Measurements from ENCODE around the gene DZIP1L. TPM values are rescaled to one million over a fixed set of nuclear protein-coding genes. Genes with fewer than 3 reads are reported as not detected.

Gene DZIP1L
- total RNA-seq, 1 experiment from 2014 or later: 11.1 TPM

DNA sequence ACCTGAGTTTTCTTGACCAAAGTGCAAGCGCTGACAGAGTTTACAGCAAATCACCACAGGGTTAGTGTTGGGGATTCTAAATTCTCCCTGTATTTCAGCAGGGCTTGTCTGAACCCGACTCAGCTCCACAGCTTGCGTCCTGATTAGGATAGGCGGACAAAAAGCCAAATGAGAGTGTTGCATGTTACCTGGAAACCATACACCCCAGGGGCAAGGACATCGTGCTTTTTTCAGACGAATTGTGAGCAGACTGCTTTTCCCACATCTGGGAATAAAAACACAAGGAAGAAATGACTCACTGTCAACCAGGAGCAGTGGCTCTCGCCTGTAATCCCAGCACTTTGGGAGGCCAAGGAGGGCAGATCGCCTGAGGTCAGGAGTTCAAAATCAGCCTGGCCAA lies 3.0 kb downstream of the DZIP1L start:
- intact Hi-C loops (cut with micrococcal nuclease; ENCODE audit: unreplicated experiment) (no loop called here), in situ Hi-C loops (cut with HindIII; ENCODE audit: low pct_unique_long_range_greater_than_20kb, low sequenced_read_pairs) (no loop called here)
- no TSS peak for BruUV-seq (replicated peaks)
- DNase-seq (ENCODE audit: low read depth, low spot score): no peak
- no peaks in the 10 kb centered on the region for H3K27me3 ChIP-seq (ENCODE audit: control insufficient read depth, insufficient read depth, low read length)
- TF ChIP-seq, protein P1, sequence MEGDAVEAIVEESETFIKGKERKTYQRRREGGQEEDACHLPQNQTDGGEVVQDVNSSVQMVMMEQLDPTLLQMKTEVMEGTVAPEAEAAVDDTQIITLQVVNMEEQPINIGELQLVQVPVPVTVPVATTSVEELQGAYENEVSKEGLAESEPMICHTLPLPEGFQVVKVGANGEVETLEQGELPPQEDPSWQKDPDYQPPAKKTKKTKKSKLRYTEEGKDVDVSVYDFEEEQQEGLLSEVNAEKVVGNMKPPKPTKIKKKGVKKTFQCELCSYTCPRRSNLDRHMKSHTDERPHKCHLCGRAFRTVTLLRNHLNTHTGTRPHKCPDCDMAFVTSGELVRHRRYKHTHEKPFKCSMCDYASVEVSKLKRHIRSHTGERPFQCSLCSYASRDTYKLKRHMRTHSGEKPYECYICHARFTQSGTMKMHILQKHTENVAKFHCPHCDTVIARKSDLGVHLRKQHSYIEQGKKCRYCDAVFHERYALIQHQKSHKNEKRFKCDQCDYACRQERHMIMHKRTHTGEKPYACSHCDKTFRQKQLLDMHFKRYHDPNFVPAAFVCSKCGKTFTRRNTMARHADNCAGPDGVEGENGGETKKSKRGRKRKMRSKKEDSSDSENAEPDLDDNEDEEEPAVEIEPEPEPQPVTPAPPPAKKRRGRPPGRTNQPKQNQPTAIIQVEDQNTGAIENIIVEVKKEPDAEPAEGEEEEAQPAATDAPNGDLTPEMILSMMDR (IDR thresholded peaks at IDR 0.05): no peak
- TF ChIP-seq TCF7L2 (IDR thresholded peaks at IDR 0.05; ENCODE audit: low read depth, low read length) (no peak), POLR2AphosphoS5 (IDR thresholded peaks at IDR 0.05; ENCODE audit: low read depth, low read length) (no peak), SIN3A (IDR thresholded peaks at IDR 0.05; ENCODE audit: borderline replicate concordance, insufficient read depth, low read depth, low read length) (no peak)
- TF ChIP-seq, protein P2, sequence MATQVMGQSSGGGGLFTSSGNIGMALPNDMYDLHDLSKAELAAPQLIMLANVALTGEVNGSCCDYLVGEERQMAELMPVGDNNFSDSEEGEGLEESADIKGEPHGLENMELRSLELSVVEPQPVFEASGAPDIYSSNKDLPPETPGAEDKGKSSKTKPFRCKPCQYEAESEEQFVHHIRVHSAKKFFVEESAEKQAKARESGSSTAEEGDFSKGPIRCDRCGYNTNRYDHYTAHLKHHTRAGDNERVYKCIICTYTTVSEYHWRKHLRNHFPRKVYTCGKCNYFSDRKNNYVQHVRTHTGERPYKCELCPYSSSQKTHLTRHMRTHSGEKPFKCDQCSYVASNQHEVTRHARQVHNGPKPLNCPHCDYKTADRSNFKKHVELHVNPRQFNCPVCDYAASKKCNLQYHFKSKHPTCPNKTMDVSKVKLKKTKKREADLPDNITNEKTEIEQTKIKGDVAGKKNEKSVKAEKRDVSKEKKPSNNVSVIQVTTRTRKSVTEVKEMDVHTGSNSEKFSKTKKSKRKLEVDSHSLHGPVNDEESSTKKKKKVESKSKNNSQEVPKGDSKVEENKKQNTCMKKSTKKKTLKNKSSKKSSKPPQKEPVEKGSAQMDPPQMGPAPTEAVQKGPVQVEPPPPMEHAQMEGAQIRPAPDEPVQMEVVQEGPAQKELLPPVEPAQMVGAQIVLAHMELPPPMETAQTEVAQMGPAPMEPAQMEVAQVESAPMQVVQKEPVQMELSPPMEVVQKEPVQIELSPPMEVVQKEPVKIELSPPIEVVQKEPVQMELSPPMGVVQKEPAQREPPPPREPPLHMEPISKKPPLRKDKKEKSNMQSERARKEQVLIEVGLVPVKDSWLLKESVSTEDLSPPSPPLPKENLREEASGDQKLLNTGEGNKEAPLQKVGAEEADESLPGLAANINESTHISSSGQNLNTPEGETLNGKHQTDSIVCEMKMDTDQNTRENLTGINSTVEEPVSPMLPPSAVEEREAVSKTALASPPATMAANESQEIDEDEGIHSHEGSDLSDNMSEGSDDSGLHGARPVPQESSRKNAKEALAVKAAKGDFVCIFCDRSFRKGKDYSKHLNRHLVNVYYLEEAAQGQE (IDR thresholded peaks at IDR 0.05; ENCODE audit: insufficient read depth in 1 of 2, low read depth in 2 of 2, low read length in 1 of 2): no peak
- H3K4me1 ChIP-seq (ENCODE audit: control insufficient read depth, insufficient read depth, low read length): peaks cover 9% of the 10 kb centered on the region
- no peak overlapping the region for H3K27ac ChIP-seq (ENCODE audit: low read length)
- H3K4me3 ChIP-seq (ENCODE audit: low read depth in 2 of 2, low read length in 2 of 2): no peak overlapping the region
- no peak for ATAC-seq
- ChIA-PET POLR2A (no interaction called here), CTCF (interaction anchor here (0.5 kb wide), 1 partner anchor 63 kb away, joined by 4 read pairs; no protein-coding TSS in a partner anchor)
- H3K36me3 ChIP-seq (ENCODE audit: control insufficient read depth, insufficient read depth, low read length): no peaks in the 10 kb centered on the region; the same call in 1 of the 2 replicates
- no peaks in the 10 kb centered on the region for H3K9me3 ChIP-seq (ENCODE audit: control insufficient read depth, insufficient read depth, low read depth, low read length)

DNA sequence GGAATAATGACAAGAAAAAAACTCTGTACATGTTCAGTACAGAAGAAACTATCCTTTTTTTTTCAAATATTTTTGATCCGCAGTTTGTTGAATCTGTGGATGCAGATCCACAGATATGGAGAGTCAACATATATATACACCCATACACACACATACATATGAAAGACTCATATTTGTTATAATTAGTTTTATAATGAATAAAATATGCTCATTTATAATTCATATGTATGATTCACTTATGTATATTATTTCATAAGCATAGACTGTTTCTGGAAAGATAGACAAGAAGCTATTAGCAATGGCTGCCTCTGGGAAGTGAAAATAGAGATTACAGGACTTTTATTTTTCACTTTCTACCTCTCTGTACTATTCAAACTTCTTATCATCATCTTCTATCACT lies 9.8 kb downstream of the DZIP1L start:
- H3K4me3 ChIP-seq (ENCODE audit: low read depth in 2 of 2, low read length in 2 of 2): no peak overlapping the region
- TF ChIP-seq SIN3A (IDR thresholded peaks at IDR 0.05; ENCODE audit: borderline replicate concordance, insufficient read depth, low read depth, low read length): no peak
- TF ChIP-seq, protein P1 (IDR thresholded peaks at IDR 0.05): no peak
- TF ChIP-seq, protein P2 (IDR thresholded peaks at IDR 0.05; ENCODE audit: insufficient read depth in 1 of 2, low read depth in 2 of 2, low read length in 1 of 2): no peak
- no peak for TF ChIP-seq TCF7L2 (IDR thresholded peaks at IDR 0.05; ENCODE audit: low read depth, low read length)
- no peak for TF ChIP-seq POLR2AphosphoS5 (IDR thresholded peaks at IDR 0.05; ENCODE audit: low read depth, low read length)
- intact Hi-C loops (cut with micrococcal nuclease; ENCODE audit: unreplicated experiment): no loop called here
- no peaks in the 10 kb centered on the region for H3K9me3 ChIP-seq (ENCODE audit: control insufficient read depth, insufficient read depth, low read depth, low read length)
- ChIA-PET CTCF (interaction anchor here (0.6 to 0.8 kb wide), 2 partner anchors 19 to 89 kb away, joined by 4 to 9 read pairs; no protein-coding TSS in a partner anchor), POLR2A (no interaction called here)
- no peak for DNase-seq (ENCODE audit: low read depth, low spot score)
- no peak overlapping the region for H3K27ac ChIP-seq (ENCODE audit: low read length)
- BruUV-seq (replicated peaks): no TSS peak
- H3K36me3 ChIP-seq (ENCODE audit: control insufficient read depth, insufficient read depth, low read length): no peaks in the 10 kb centered on the region
- no peak for ATAC-seq
- in situ Hi-C loops (cut with HindIII; ENCODE audit: low pct_unique_long_range_greater_than_20kb, low sequenced_read_pairs): no loop called here
- H3K27me3 ChIP-seq (ENCODE audit: control insufficient read depth, insufficient read depth, low read length): no peaks in the 10 kb centered on the region
- H3K4me1 ChIP-seq (ENCODE audit: control insufficient read depth, insufficient read depth, low read length): no peaks in the 10 kb centered on the region

Measured in Panc1 (cell line).